ENCODE measurements around the gene TENM3.

GRCh38 chr4:182271731-182272130 is 28.5 kb downstream of the TENM3 start:
- no peak for TF ChIP-seq POLR2A (IDR thresholded peaks at IDR 0.05)
- TF ChIP-seq, protein P1, sequence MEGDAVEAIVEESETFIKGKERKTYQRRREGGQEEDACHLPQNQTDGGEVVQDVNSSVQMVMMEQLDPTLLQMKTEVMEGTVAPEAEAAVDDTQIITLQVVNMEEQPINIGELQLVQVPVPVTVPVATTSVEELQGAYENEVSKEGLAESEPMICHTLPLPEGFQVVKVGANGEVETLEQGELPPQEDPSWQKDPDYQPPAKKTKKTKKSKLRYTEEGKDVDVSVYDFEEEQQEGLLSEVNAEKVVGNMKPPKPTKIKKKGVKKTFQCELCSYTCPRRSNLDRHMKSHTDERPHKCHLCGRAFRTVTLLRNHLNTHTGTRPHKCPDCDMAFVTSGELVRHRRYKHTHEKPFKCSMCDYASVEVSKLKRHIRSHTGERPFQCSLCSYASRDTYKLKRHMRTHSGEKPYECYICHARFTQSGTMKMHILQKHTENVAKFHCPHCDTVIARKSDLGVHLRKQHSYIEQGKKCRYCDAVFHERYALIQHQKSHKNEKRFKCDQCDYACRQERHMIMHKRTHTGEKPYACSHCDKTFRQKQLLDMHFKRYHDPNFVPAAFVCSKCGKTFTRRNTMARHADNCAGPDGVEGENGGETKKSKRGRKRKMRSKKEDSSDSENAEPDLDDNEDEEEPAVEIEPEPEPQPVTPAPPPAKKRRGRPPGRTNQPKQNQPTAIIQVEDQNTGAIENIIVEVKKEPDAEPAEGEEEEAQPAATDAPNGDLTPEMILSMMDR (IDR thresholded peaks at IDR 0.05), result no peak

Measured in lower leg skin (tissue), 3 donors.